NCI-H526 treated with DMSO at 0.1 percent for 48 hours (cell line): ENCODE measurements around the gene DNM1L.

ENCODE experiments used
- DNase-seq: peaks from one replicate; lab custom pipeline; 2025; lab: John Stamatoyannopoulos, UW

Gene DNM1L

DNA sequence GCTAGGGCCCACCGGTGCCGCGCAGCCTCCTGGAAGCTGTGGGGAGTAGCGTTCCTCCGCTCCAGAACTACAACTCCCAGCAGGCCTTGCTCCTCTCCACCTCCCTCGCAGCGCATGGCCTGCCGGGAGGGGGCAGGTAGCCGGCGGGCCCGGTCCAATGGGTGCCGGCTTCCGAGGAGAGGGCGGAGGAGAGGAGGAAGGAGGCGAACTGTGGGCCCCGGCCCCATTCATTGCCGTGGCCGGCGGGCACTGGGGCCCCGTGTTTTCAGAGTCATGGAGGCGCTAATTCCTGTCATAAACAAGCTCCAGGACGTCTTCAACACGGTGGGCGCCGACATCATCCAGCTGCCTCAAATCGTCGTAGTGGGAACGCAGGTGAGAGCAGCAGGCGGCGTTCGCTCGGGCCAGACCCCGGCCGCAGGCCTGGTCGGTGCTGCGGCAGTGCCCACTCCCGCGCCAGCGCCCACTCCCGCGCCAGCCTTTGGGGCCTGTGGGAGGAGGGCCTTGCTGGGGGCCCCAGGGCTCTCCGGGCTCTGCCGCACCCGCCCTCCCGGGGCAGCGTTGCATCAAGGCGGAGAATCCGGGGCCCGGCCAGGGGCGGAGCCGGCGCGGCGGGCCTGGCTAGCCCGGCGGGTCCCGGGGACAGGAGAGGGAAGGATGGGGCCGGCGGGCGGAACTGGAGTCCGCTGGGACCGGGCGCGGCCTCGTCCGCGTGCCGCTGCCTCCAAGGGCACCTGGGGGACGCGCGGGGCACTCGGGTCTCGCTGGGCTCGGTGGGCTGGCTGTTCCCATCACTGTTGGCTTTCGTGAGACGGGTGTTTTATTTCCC lies at the start of gene DNM1L:
Gene DNM1L, plus strand, starts transcription at position 211 of the 829 bp plus-strand sequence. Its CDS starts 63 bp downstream, at position 274.
- peak; percentile 95 for DNase-seq

DNA sequence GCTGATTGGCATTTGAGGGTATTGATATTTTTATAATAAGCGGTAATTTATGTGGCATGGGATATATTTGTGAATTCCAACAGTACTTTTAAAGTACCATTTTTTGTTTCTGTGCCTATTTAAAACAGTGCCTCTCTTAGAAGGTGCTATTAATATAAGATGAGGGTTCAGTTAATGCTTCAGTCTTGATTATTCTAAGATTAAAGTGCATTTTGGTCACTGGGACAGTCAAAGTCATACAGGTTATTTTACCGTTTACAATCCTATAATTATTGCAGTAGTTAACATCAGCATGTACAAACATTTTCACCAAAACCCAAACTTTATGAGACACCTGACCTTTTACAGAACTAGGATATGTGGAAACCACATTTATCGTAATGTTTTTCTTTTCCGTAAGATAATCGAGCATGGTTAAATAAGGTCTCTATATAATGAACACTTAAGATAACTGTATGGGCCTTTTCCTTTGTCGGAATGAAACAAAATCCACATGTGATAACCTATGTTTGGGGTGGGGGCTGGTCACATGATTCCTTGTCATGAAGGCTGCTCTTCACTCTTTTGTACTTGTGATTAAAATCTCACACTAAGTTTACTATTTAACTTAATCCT lies 37.7 kb upstream of the DNM1L start:
- no peak for DNase-seq

DNA sequence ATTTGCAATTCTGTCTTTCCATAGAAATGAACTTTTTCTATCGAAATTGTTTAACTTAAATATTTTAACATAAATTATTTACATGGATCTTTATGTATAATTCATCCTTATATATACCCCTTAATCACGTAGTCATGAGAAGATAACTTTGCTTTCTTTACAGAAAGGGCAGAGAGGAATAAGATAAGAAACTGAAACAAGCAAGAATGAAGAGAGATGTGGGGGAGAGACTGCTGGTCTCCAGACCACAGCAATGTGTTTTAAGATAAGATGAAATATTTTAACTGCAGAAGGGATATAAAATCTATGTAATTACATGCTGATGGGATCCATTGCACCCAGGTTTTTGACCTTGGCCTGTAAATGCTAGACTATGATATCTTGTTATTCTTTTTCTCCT lies 34.7 kb upstream of the DNM1L start:
- no peak for DNase-seq

DNA sequence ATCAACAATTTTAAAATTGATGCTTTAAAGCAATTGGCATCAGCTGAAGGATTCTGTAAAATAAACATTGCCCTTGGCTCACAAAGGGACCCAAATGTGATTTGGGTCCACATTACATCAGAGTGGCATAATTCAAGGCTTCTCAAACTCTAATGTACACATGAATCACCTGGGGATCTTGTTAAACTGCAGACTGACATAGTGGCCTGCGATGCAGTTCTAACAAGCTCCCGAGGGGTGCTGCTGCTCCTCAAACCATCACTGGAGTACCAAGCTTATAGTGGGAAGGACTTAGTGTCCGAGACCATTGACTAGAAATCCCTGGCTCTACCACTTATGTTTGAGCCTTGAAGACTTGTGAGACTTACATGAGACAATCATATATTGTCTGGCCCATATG lies 31.8 kb upstream of the DNM1L start:
- DNase-seq: no peak

DNA sequence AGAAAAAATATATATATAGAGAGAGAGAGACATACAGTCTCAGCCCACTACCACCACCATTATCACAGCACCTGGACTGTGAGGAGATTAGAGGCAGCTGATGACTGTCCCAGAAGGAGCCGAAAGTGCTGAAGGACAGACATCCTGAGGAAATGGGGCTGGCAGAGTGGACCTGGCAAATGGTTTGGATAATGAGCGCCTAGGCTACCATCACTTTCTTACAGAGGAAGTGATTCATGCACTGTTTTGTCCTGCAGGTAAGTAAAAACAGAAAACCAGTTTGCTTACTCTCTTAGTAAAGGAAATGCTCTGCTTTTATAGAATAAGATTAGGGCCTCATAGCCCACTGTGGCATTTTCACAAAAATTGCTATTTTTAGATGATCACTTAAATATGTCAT lies 28.6 kb upstream of the DNM1L start:
- no peak for DNase-seq

DNA sequence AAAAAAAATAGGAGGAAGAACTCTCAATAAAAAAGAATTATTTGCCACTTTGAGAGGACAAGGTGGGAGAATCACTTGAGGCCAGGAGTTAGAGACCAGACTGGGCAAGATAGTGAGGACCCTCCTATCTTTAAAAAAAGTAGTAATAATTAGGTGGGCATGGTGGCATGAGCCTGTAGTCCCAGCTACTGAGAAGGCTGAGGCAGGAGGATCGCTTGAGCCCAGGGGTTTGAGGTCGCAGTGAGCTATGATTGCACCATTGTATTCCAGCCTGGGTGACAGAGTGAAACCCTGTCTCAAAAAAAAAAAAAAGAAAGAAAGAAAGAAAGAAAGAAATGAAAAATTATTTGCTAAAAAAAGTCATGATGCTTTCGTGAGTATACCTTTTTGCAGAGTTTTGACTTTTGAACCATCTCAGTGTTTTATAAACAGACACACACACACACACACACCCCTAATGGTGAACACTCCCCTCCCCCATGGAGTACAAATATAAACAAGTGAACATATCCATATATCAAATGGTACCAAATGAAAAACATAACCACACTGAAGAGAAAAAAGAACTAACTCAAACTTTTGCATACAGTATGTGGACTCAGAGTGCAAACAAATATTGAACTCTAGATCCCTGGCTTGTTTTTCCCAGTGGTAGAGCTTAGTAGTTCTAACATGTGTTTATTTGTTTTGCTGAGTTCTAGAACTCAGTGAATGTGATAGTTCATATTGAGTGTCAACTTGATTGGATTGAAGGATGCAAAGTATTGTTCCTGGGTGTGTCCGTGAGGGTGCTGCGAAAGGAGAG lies 27.7 kb upstream of the DNM1L start:
- DNase-seq: no peak

DNA sequence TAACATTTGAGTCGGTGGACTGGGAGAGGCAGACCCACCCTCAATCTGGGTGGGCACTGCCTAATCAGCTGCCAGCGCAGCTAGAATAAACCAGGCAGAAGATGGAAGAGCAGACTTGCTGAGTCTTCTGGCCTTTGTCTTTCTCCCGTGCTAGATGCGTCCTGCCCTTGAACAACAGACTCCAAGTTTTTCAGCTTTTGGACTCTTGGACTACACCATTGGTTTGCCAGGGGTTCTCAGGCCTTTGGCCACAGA lies 27.2 kb upstream of the DNM1L start:
- DNase-seq: no peak

DNA sequence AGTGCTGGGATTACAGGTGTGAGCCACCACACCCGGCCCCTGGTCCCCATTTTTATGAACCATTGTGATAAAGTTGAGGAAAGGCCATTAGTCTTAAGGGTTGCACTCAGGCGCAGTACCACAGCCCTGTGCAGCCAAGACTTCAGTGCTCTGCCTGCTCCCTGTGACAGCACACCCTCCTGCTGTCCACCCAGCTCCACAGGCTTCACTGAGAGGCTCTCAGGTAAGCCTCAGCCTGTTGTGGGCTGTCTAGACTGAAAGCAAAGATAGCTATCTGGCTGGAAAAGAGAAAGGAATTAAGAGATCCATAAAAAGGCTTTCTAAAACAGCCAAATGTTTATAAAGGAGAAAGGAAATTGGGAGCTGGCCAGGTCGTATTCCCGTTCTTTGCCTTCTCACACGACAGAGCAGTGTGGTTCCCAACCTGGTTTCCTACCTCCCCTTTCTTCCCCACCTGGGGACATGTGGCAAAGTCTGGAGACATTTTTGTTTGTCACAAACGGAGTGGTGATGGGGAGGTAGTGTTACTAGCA lies 19.1 kb upstream of the DNM1L start:
- no peak for DNase-seq

DNA sequence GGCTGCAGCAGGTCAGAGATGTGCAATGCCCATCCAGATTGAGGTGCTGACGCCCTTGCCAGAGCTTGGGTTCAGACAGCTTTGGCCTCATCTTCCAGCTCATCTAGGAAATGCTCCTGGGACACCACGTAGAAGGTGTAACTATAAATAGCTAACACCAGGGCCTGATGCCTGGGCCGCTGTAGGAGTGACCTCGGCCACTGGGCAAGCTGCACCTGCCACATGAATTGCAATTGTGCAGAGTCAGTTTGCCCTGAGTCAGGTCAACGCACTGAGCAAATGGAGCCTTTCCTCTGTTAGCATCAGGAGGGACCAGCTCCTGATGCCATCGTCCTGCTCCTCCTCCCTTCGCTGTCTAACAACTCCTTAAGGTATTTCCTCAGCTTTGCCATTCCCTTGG lies 17.4 kb upstream of the DNM1L start:
- DNase-seq: no peak

DNA sequence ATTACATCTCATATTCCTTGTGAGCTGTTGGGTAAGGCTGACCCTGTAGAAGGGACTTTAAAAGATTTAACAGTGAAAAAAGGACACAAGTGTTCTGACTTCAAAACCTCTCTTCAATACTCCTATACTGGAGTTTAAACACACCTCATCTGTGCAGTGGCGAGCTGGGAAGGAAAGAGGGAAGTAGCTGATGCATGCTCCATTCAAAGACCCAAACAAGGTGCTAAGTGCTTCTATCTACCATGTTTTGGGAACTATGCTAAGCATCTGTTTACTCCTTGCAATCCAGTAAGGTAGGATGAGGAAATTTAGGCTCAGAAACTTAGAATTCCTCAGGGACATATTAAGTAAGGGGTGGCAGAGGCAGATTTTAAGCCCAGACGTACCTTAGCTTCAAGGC lies 16.4 kb upstream of the DNM1L start:
- DNase-seq: no peak

DNA sequence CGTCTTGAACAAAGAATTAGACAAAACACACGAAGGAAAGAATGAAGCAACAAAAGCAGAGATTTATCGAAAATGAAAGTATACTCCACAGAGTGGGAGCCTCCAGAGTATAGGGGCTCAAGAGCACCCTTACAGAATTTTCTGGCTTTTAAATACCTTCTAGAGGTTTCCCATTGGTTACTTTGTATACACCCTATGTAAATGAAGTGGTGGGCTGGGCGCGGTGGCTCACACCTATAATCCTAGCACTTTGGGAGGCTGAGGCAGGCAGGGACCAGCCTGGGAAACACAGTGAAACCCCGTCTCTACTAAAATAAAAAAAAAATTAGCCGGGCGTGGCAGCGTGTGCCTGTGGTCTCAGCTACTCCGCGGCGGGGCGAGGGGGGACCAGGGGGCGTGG lies 13.1 kb upstream of the DNM1L start:
- no peak for DNase-seq

DNA sequence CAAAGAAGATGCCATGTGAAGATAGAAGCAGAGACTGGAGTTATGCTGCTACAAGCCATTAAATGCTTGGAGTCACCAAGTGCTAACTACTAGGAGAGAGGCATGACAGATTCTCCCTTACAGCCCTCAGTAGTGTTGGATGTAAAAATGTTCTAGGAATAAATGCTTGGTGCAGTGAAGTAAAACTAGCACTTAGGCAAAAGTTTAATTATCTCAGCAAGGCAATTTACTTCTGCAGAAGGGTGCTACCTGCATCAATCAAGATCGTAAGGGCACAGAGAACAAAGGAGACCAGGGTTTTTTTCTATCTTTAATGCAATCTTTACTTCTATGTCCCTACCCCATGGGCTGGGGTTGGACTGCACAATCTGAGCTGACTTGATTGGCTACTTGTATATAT lies 9.5 kb upstream of the DNM1L start:
- no peak for DNase-seq

DNA sequence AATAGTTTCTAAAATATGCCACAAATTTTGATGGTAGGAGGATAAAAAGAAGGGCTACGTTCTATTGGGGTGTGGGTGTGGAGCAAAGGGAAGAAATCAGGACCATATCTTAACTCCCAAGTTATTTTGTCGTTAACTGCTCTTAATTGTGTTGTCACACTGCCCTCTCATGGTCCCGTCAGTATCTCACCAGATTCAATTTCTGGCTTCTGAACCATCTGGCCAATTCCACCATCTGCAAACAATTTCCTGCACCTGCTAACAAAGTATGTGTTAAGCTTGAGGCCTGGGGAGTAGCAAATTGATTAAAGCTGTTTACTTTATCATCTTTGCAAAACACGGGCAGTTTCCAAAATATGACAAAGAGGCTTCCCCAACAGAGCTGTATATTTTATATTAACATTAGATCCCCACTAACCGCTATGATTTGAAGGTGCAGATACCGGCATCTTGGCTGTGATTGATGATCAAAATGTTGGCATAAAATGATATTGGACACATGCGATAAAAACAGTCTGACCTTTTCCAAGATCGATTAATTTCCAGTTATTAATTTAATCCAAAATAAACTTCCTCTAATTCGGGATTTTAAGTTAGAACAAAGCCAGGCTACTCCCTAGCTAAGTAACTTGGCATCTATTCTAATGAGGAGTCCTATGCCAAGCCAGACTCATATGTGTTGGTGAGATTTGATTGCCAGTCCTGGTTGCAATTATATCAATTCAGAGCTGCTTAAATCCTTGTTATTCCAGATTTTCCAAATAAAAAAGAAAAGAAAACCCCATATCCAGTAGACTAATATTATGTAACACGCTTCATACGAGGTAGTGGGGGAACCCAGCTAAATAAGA lies 6.9 kb upstream of the DNM1L start:
- peak; percentile 32 for DNase-seq

DNA sequence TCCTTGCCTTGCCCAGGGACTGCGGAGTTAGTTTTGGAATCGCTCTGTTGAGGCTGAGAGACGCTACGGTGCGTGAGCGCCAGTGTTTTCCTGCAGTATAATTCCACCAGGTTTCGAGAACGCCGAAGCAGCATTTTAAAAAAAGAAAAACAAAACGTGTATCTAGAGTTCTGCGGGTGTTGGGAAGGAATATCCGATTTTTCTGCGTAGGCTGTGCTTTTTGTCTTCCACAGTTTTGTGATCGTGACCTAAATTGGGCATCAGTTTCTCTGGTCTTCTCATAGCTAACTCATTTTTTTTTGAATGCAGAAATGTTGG lies 778 bp downstream of the DNM1L start:
- no peak for DNase-seq

DNA sequence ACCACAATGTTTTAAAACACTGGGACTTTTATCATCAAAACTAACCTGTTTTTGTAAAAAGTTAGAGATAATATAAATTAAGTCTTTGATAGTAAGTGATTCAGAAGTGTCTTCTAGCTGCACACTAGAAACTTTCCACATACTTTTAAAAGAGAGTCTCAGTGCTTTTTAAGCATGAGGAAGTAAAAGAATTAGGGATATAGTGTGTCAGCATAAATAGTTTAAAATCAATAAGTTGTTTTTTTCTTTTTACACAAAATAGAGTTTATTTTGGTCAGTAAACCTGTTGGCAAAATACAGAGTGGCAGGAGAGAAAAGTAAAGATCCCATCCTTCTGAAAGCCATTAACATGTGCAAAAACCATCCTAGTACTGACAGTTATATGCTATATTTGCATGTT lies 1.7 kb downstream of the DNM1L start:
- no peak for DNase-seq

DNA sequence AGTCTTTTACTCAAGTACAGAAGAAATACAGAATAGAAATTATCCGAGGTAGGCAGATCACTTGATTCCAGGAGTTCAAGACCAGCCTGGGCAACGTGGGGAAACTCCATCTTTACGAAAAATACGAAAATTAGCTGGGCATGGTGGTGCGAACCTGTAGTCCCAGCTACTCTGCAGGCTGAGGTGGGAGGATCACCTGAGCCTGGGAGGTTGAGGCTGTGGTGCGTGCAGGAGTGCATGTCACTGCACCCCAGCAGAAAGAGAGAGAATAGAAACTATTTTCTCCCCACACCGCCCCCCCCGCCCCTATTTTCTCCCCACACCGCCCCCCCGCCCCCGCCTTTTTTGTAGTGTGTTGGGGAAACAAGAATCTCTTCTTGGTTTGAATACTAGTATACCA lies 2.2 kb downstream of the DNM1L start:
- DNase-seq: no peak

DNA sequence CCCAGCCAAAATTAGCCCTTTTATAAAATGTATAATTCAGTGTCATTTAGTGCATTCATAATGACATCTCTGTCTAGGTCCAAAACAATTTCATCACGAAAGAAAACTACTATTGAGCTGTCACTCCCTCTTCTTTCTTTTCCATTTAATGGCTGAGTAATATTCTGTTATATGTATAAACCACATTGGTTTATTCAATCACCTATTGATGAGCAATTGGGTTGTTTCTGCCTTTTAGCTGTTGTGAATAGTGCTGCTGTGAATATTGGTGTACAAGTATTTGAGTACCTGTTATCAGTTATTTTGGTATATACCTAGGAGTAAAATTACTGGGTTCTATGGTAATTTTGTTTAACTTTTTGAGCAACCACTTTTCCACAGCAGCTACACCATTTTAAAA lies 7.2 kb downstream of the DNM1L start:
- no peak for DNase-seq

DNA sequence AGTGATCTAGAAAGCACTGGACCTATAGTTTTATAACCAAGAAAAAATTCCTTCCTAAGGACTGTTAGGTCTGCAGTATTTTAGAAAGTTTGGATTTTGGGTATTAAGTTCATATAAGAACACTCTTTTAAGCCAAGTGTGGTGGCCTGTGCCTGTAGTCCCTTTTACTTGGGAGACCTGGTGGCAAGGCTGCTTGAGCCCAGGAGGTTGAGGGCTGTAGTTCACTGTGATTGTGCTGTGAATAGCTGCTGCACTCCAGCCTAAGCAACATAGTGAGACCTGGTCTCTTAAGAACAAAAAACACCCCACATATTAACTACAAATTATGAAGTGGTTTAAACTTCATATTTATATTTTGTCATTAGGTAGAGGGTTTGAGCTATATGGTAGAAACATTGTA lies 9.7 kb downstream of the DNM1L start:
- DNase-seq: no peak

DNA sequence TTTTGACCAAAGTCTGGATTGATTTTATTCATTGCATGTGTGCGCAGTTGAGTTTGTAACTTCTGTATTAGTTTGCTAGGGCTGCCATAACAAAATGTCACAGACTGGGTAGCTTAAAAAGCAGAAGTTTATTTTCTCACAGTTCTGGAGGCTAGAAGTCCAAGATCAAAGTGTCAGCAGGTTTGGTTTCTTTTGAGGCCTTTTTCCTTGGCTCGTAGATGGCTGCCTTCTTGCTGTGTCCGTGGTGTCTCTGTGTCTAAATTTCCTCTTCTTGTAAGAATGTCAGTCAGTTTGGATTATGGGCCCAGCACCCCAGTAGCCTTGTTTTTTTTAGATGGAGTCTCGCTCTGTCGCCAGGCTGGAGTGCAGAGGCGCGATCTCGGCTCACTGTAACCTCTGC lies 11.8 kb downstream of the DNM1L start:
- DNase-seq: no peak

DNA sequence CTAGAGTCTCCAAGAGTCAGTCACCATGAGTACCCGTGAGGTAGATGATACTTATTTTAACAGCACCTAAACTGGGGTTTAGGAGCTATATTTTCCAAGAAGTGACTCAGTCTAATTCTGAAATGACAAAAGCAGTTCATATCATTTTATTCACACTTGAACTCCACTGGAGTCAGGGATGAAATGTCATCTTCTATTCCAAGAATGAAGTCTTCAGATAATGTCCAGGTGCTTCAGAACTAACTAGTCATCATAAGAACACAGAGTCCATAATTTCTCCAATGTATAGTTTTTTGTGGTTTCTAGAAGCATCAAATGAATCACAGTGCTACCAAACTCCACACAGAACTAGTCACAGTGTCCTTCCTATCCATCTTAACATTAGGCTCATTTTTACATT lies 13.3 kb downstream of the DNM1L start:
- DNase-seq: no peak

DNA sequence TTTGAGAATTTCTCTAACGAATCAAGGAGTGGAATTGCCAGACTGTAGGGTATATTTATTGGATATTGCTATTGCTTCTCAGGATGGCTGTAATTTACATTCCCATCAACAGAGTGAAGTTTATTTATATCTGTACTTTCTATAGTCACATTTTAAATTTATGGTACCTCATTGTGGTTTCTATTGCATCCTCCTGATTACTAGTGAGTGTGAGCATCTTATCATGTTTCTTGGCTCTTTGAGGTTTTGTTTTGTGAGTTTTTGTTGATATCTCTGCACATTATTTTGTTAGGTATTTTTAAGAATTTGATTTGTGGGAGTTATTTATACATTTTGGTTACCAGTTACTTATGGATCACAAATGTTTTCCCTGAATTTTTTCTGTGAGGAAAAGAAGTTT lies 13.9 kb downstream of the DNM1L start:
- no peak for DNase-seq

DNA sequence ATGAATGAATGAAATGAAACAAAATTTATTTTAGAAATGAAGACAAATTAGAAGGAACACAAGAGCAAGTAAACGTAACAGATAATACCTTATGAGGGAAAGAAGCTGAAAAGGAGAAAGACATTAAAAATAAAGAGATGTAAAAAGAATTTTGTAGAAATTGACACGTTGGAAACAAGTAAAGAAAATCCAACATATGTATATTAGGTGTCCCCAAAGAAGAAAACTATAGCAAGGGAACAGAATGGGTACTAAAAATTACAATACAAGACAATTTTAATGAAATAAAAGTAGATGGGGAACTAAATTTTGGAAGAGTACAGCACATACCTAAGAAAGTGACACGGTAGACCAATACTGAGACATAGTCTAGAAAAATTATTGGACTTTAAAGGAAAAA lies 16.7 kb downstream of the DNM1L start:
- DNase-seq: no peak
